Effector memory CD4-positive, alpha-beta T cell (primary cell): ENCODE results near the gene TAS1R3.

Experiments used
- DNase-seq, 3 donors: peaks; one replicate each; pipeline ENCODE4 v3.0.0-alpha.2; 2020
- H3K27ac ChIP-seq: 2 replicates; pipeline ENCODE4 v1.7.0; 2013; ENCODE audit warnings: mild to moderate bottlenecking, low read length, moderate library complexity; ENCODE audit not compliant: insufficient read depth, poor library complexity, severe bottlenecking
- H3K27me3 ChIP-seq: replicated peaks from 2 replicates; pipeline ENCODE4 v1.7.0; 2013; ENCODE audit warnings: mild to moderate bottlenecking, low read length; ENCODE audit not compliant: insufficient read depth, control insufficient read depth, poor library complexity, severe bottlenecking
- H3K36me3 ChIP-seq: 2 replicates; pipeline ENCODE4 v1.7.0; 2013; ENCODE audit warnings: mild to moderate bottlenecking, low read length, moderate library complexity; ENCODE audit not compliant: control insufficient read depth, insufficient read depth
- H3K4me1 ChIP-seq: 2 replicates; pipeline ENCODE4 v1.7.0; 2013; ENCODE audit warnings: low read length, mild to moderate bottlenecking; ENCODE audit not compliant: control insufficient read depth, insufficient read depth, poor library complexity, severe bottlenecking
- H3K4me3 ChIP-seq: 2 replicates; pipeline ENCODE4 v1.7.0; 2013; ENCODE audit warnings: low read length, low read depth, mild to moderate bottlenecking; ENCODE audit not compliant: insufficient read depth, poor library complexity, severe bottlenecking
- H3K9me3 ChIP-seq: 2 replicates; pipeline ENCODE4 v1.7.0; 2013; ENCODE audit warnings: mild to moderate bottlenecking, low read length, moderate library complexity; ENCODE audit not compliant: control insufficient read depth
- total RNA-seq, 3 donors: gene quantifications; one replicate each; lab custom pipeline; 2026; lab: John Stamatoyannopoulos, UW

TAS1R3 gene
- 1.7 to 2.3 (median 2.1) reads per million in 3 donors for total RNA-seq

GRCh38 chr1:1331068-1331965 lies at the start of gene TAS1R3:
TSS of gene TAS1R3 (plus strand) at chr1:1331280. CDS start at chr1:1331346, 66 bp downstream.
- Histone ChIP-seq H3K36me3 (peaks cover 17% of the 10 kb centered on the region), H3K27ac (no peak within 1 kb of the TSS), H3K9me3 (no peaks in the 10 kb centered on the region), H3K27me3 (no peaks in the 10 kb centered on the region), H3K4me3 (no peak within 1 kb of the TSS), H3K4me1 (peaks cover 5% of the 10 kb centered on the region)
- no peak for DNase-seq

DNA sequence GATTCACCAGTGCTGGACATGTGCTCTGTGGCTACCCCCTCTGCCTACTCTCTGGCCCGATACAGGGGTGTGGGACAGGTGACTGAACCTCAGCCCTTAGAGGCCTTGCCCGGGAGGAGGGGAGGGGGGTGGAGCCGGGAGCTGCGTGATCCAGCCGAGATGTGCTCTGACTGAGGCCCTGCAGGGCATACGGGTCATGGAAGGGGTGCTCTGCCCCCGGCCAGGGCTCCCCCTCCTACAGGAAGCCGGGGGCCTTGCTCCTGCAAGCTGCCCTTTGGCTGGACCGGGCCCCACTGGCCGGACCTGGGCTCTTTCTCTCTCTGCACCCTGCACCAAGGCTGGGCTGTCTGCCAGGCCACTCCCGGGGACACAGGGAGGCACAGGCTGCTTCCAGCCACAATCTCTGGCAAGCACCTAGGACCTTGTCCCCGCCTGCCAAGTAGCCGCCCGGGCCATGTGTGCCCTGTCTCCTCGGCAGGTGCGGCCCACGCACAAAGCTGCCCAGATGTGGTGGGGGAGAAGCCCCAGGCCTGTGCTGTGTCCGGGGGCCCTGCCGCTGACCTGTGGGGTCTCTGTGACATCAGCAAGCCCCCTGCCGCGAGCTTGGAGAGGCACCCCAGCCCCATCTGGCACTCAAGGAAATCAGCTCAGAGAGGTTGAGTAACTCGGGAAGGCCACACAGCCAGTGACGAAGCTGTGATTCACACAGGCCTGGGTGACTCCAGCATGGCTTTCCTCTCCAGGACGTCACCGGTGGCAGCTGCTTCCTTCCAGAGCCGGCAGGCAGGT lies 49.4 kb upstream of the TAS1R3 start:
- H3K27ac ChIP-seq, result no peak overlapping the region
- no peaks in the 10 kb centered on the region for H3K27me3 ChIP-seq
- no peaks in the 10 kb centered on the region for H3K4me1 ChIP-seq
- no peak overlapping the region for H3K4me3 ChIP-seq
- no peaks in the 10 kb centered on the region for H3K36me3 ChIP-seq
- no peak for DNase-seq
- no peaks in the 10 kb centered on the region for H3K9me3 ChIP-seq

DNA sequence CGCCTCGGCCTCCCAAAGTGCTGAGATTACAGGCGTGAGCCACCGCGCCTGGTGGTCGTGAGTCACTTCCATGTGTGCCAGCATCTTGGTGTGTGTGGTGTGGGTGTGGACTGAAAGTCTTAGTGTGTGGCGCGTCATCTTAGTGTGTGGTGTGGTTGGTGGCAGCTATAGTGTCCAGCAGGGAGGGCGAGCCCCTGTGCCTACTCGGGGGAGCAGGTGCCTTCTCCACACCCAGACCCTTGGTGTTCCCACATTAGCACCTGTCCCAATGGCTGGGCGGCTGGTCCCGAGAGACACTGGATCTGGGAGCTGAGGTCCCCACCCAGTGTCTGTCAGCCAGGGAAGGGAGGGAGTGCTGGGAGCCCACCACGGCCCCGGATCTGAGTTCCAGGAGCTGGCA lies 48.1 kb upstream of the TAS1R3 start:
- Histone ChIP-seq H3K9me3 (no peaks in the 10 kb centered on the region), H3K27me3 (no peaks in the 10 kb centered on the region), H3K27ac (no peak overlapping the region), H3K4me3 (no peak overlapping the region), H3K36me3 (no peaks in the 10 kb centered on the region), H3K4me1 (no peaks in the 10 kb centered on the region)
- DNase-seq, result no peak

DNA sequence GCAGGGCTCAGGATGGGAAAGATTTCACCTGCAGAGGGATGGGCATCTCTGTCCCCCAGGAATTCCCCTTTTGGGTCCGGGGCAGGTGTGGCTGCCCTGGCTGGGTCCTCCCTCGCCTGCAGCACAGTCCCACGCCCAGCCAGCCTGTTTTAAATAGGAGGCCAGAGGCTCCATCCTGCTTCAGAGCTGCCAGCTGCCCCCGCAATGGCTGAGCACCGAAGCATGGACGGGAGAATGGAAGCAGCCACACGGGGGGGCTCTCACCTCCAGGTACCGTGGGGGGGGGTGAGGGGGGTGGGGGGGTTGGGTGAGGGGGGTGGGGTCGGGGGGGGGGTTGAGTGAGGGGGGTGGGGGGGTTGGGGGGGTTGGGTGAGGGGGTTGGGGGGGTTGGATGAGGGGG lies 47.3 kb upstream of the TAS1R3 start:
- H3K4me3 ChIP-seq, result no peak overlapping the region
- no peaks in the 10 kb centered on the region for H3K9me3 ChIP-seq
- no peak for DNase-seq
- H3K4me1 ChIP-seq, result no peaks in the 10 kb centered on the region
- no peaks in the 10 kb centered on the region for H3K36me3 ChIP-seq
- no peak overlapping the region for H3K27ac ChIP-seq
- H3K27me3 ChIP-seq, result no peaks in the 10 kb centered on the region

DNA sequence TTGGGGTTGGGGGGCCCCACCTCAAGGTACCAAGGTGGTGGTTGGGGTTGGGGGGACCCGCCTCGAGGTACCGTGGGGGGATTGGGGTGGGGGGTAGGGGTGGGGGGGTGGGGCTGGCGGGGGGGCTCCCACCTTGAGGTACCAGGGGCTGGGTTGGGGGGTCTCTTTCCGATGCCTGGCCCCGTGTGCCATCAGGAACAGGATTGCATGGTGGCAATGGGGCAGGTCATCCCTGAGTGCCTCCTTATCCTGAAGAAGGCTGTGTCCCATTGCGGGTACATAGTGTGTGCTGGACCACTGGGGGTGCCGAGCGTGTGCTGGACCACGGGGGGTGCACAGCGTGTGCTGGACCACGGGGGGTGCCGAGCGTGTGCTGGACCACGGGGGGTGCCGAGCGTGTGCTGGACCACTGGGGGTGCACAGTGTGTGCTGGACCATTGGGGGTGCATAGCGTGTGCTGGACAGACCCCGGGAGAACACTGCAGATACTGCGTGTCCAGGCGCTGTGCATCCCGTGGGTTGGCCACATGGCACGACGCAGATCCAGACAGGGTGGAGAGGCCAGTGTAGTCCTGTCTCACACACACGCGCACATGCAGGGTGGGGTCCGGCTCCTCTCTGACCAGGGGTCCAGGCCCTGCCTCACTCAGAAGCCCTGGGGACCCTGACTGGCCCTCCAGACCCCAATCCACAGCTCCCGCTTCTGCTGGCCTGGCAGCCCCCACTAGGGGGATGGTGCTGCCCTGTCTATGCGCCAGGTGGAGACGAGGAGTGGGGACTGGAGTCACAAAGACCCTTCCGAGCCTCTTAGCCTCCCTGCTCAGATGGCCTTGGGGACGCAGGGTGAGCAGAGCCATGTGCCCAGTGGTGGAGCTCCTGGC lies 46.6 kb upstream of the TAS1R3 start:
- Histone ChIP-seq H3K4me1 (no peaks in the 10 kb centered on the region), H3K36me3 (no peaks in the 10 kb centered on the region), H3K27ac (no peak overlapping the region), H3K9me3 (no peaks in the 10 kb centered on the region), H3K4me3 (no peak overlapping the region), H3K27me3 (no peaks in the 10 kb centered on the region)
- no peak for DNase-seq

DNA sequence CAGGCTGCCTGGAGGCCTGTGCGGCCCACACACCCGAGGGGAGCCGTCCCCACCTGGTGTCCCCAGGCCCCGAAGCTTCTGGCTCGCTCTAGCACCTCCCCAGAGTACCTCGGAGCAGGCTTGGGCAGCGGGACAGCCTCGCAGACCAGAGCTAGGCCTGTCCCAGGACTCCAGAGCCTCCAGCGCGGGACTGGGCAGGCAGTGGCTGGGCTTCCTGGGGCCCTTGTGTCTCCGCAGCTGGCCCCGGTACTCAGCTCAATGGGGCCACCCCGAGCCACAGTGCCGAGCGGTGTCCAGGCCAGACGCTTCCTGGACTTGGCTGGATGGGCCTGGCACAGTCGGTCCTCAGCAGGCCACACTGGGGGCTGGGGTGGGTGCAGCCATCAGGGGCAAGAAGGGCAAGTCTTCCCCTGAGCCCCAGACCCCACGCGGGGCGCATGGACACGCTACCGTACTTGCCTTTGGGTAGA lies 45.9 kb upstream of the TAS1R3 start:
- no peaks in the 10 kb centered on the region for H3K9me3 ChIP-seq
- no peak overlapping the region for H3K4me3 ChIP-seq
- no peak overlapping the region for H3K27ac ChIP-seq
- no peaks in the 10 kb centered on the region for H3K4me1 ChIP-seq
- no peaks in the 10 kb centered on the region for H3K27me3 ChIP-seq
- no peak for DNase-seq
- no peaks in the 10 kb centered on the region for H3K36me3 ChIP-seq

- DNase-seq, result no peak
- no peak overlapping the region for H3K27ac ChIP-seq
- H3K36me3 ChIP-seq, result no peaks in the 10 kb centered on the region
- no peaks in the 10 kb centered on the region for H3K4me1 ChIP-seq
- no peaks in the 10 kb centered on the region for H3K9me3 ChIP-seq
- no peaks in the 10 kb centered on the region for H3K27me3 ChIP-seq
- no peak overlapping the region for H3K4me3 ChIP-seq
Measured at GRCh38 chr1:1285611-1286311, 45.3 kb upstream of the TAS1R3 start.

- Histone ChIP-seq H3K4me1 (no peaks in the 10 kb centered on the region), H3K4me3 (no peak overlapping the region), H3K27ac (no peak overlapping the region)
Measured at GRCh38 chr1:1286313-1287261, 44.5 kb upstream of the TAS1R3 start.

More at GRCh38 chr1:1286313-1287261, 44.5 kb upstream of the TAS1R3 start:
- H3K27me3 ChIP-seq, result no peaks in the 10 kb centered on the region
- no peaks in the 10 kb centered on the region for H3K9me3 ChIP-seq
- no peaks in the 10 kb centered on the region for H3K36me3 ChIP-seq
- DNase-seq, result no peak
